ENCODE results near the gene DCAF5. TPM values are rescaled to one million over a fixed set of nuclear protein-coding genes. Genes with fewer than 3 reads are reported as not detected.
"Not testable (repeated sequence)": the region's sequence is repeated elsewhere in the genome, so short reads cannot be mapped to it uniquely, and the experiment has no call there.

DCAF5 gene
- total RNA-seq, 4 donors from 2014 or later = 38.7 to 57.8 (median 48.9) TPM

GRCh38 chr14:69181491-69181890, 28.6 kb upstream of the DCAF5 start:
- Histone ChIP-seq H3K4me3 (no peak overlapping the region), H3K36me3 (no peaks in the 10 kb centered on the region), H3K9me3 (no peaks in the 10 kb centered on the region), H3K27me3 (no peaks in the 10 kb centered on the region), H3K4me1 (no peaks in the 10 kb centered on the region), H3K27ac (no peak overlapping the region)
- TF ChIP-seq POLR2A (IDR thresholded peaks at IDR 0.05) (no peak), CTCF (IDR thresholded peaks at IDR 0.05) (no peak)
- no peak for DNase-seq

GRCh38 chr14:69175130-69175529, 22.2 kb upstream of the DCAF5 start:
- TF ChIP-seq CTCF (IDR thresholded peaks at IDR 0.05) (no peak), POLR2A (IDR thresholded peaks at IDR 0.05) (no peak)
- no peak overlapping the region for H3K27ac ChIP-seq
- H3K36me3 ChIP-seq = no peaks in the 10 kb centered on the region
- H3K4me3 ChIP-seq = no peak overlapping the region
- DNase-seq = no peak
- no peaks in the 10 kb centered on the region for H3K9me3 ChIP-seq
- H3K27me3 ChIP-seq = no peaks in the 10 kb centered on the region
- no peaks in the 10 kb centered on the region for H3K4me1 ChIP-seq

- no peak for TF ChIP-seq POLR2A (IDR thresholded peaks at IDR 0.05)
- TF ChIP-seq CTCF (IDR thresholded peaks at IDR 0.05) = no peak
Measured at GRCh38 chr14:69171569-69171968, 18.6 kb upstream of the DCAF5 start.

GRCh38 chr14:69170839-69171238, 17.9 kb upstream of the DCAF5 start:
- no peak overlapping the region for H3K4me3 ChIP-seq
- H3K27me3 ChIP-seq = no peaks in the 10 kb centered on the region
- H3K4me1 ChIP-seq = no peaks in the 10 kb centered on the region
- no peaks in the 10 kb centered on the region for H3K9me3 ChIP-seq
- TF ChIP-seq POLR2A (IDR thresholded peaks at IDR 0.05) = no peak
- no peak overlapping the region for H3K27ac ChIP-seq
- DNase-seq = no peak
- H3K36me3 ChIP-seq = no peaks in the 10 kb centered on the region

More at GRCh38 chr14:69171569-69171968, 18.6 kb upstream of the DCAF5 start:
- no peak for DNase-seq
- no peaks in the 10 kb centered on the region for H3K4me1 ChIP-seq
- H3K4me3 ChIP-seq = no peak overlapping the region
- H3K9me3 ChIP-seq = no peaks in the 10 kb centered on the region
- H3K27me3 ChIP-seq = no peaks in the 10 kb centered on the region
- H3K27ac ChIP-seq = no peak overlapping the region
- no peaks in the 10 kb centered on the region for H3K36me3 ChIP-seq

- not testable (repeated sequence) for DNase-seq, H3K36me3 ChIP-seq, H3K4me1 ChIP-seq, H3K27ac ChIP-seq, H3K27me3 ChIP-seq, H3K9me3 ChIP-seq, H3K4me3 ChIP-seq
Measured at GRCh38 chr14:69165787-69166186, 12.9 kb upstream of the DCAF5 start.

- Histone ChIP-seq H3K27me3 (no peaks in the 10 kb centered on the region), H3K4me3 (no peak overlapping the region), H3K36me3 (no peaks in the 10 kb centered on the region), H3K4me1 (no peaks in the 10 kb centered on the region), H3K9me3 (no peaks in the 10 kb centered on the region), H3K27ac (no peak overlapping the region)
- no peak for DNase-seq
- TF ChIP-seq CTCF (IDR thresholded peaks at IDR 0.05) (no peak), POLR2A (IDR thresholded peaks at IDR 0.05) (no peak)
Measured at GRCh38 chr14:69161590-69161989, 8.7 kb upstream of the DCAF5 start.

- no peak for DNase-seq
- H3K36me3 ChIP-seq = no peaks in the 10 kb centered on the region
Measured at GRCh38 chr14:69156224-69156623, 3.3 kb upstream of the DCAF5 start.

More at GRCh38 chr14:69156224-69156623, 3.3 kb upstream of the DCAF5 start:
- no peak overlapping the region for H3K4me3 ChIP-seq
- peaks cover 0 to 6% (median 0%) of the 10 kb centered on the region in 4 donors for H3K4me1 ChIP-seq
- H3K27ac ChIP-seq = no peak overlapping the region
- H3K9me3 ChIP-seq = no peaks in the 10 kb centered on the region
- TF ChIP-seq POLR2A (IDR thresholded peaks at IDR 0.05) (no peak), CTCF (IDR thresholded peaks at IDR 0.05) (no peak)
- no peaks in the 10 kb centered on the region for H3K27me3 ChIP-seq
